ENCODE data around the gene ALG12. TPM values are rescaled to one million over a fixed set of nuclear protein-coding genes. Genes with fewer than 3 reads are reported as not detected.

ALG12 gene
- total RNA-seq, 1 donor from 2014 or later = 25.9 TPM

DNA sequence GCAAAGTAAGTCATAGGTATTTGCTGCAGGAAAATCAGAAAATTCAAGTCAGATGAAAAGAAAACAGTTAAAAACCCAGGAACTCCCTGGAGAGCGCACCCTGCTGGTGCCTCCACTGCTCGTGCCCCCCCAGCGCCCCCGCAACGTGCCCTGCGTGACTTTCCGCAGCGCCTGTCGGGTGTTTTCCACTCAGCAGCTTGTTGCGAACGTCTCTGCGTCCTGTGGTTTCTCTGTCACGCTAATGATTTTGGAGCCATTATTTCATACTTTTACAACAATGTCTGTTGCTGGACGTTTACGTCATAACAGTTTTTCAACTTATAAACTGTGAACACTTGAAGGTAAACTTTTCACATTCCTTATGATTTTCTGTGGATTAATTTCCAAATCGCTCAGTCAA, 5.2 kb upstream of the ALG12 start:
- no peaks in the 10 kb centered on the region for H3K9me3 ChIP-seq
- peaks cover 11% of the 10 kb centered on the region for H3K4me1 ChIP-seq
- ATAC-seq (no peak), DNase-seq (no peak)
- no peak for TF ChIP-seq CTCF (IDR thresholded peaks at IDR 0.05)
- H3K27me3 ChIP-seq (ENCODE audit: low read depth) = no peaks in the 10 kb centered on the region
- no peak overlapping the region for H3K4me3 ChIP-seq
- H3K36me3 ChIP-seq = peaks cover 26% of the 10 kb centered on the region
- intact Hi-C loops (cut with DNase I) = loop anchor here (10.0 kb wide), 1 partner anchor 111 kb away; no protein-coding TSS in a partner anchor
- no peak overlapping the region for H3K27ac ChIP-seq

DNA sequence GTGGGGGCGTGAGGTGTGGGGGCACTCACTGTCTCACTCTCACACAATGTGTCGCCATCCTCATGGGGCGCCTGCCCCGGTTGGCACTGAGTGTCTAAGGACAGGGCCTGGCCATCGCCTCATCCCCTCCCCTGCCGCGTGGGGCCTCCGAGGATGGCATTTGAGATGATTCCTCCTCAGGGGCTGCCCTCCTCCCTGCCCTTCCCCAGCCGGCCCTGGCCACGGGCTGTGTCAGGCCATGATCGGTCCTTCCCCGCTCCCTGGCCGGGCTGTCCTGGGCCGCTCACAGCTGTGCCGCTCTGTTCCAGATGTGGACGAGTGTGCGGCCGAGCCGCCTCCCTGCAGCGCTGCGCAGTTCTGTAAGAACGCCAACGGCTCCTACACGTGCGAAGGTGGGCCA, 4.7 kb upstream of the ALG12 start:
- peaks cover 26% of the 10 kb centered on the region for H3K36me3 ChIP-seq
- H3K27ac ChIP-seq = no peak overlapping the region
- ATAC-seq (no peak), DNase-seq (peak; percentile 43)
- H3K27me3 ChIP-seq (ENCODE audit: low read depth) = no peaks in the 10 kb centered on the region
- TF ChIP-seq CTCF (IDR thresholded peaks at IDR 0.05) = no peak
- no peak overlapping the region for H3K4me3 ChIP-seq
- no peaks in the 10 kb centered on the region for H3K9me3 ChIP-seq
- intact Hi-C loops (cut with DNase I) = loop anchor here (10.0 kb wide), 1 partner anchor 112 kb away; no protein-coding TSS in a partner anchor
- H3K4me1 ChIP-seq = peaks cover 11% of the 10 kb centered on the region

DNA sequence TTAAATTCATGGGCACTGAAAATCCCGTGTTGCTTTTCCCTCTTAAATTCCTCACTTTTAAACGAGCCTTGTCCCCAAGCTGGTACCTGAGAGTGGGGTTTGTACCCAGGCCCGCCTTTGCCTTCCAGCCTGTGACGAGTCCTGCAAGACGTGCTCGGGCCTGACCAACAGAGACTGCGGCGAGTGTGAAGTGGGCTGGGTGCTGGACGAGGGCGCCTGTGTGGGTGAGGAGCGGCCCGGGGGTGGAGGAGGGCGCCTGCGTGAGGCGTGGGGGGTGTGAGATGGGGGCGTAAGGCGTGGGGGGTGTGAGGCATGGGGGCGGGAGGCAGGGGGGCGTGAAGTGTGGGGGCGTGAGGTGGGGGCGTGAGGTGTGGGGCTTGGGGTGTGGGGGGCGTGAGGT, 4.2 kb upstream of the ALG12 start:
- Histone ChIP-seq H3K27ac (no peak overlapping the region), H3K27me3 (ENCODE audit: low read depth) (no peaks in the 10 kb centered on the region), H3K4me1 (peaks cover 13% of the 10 kb centered on the region), H3K9me3 (no peaks in the 10 kb centered on the region), H3K4me3 (no peak overlapping the region), H3K36me3 (peaks cover 26% of the 10 kb centered on the region)
- intact Hi-C loops (cut with DNase I) = loop anchor here (10.0 kb wide), 1 partner anchor 112 kb away; no protein-coding TSS in a partner anchor
- no peak for TF ChIP-seq CTCF (IDR thresholded peaks at IDR 0.05)
- ATAC-seq (no peak), DNase-seq (peak; percentile 43)

DNA sequence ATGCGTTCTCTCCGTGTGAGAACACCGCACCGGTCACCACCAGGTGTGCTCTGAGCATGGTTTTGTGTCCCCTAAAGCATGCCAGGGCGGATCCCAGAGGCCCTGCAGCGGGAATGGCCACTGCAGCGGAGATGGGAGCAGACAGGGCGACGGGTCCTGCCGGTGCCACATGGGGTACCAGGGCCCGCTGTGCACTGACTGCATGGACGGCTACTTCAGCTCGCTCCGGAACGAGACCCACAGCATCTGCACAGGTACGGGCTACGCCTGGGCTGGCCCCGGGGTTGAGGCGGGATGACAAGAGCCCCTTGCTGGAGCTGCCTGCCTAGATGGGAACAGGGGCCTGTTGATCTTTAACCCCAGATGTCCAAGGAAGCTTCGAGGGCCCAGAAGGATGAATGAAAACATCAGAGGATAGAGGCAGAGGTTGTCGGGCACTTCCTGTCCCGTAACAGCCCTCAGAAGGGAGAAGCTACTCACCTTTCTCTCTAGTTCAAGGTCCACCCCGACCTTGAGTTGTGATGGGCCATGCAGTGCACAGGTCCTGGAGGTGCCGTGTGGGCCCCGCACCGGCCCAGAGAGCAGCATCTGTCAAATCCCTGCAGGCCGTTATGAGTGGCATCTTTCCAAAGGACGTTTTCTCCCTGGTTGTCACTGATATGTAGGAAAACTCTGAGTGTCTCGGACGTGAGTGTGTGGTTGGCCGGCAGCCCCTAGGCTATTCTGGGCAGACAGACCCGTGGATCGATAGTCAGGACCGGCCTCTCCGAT, 3.5 kb upstream of the ALG12 start:
- intact Hi-C loops (cut with DNase I) = loop anchor here (10.0 kb wide), 1 partner anchor 113 kb away; no protein-coding TSS in a partner anchor
- DNase-seq (peak; percentile 41), ATAC-seq (no peak)
- H3K36me3 ChIP-seq = peaks cover 26% of the 10 kb centered on the region
- H3K9me3 ChIP-seq = no peaks in the 10 kb centered on the region
- TF ChIP-seq CTCF (IDR thresholded peaks at IDR 0.05) = no peak
- H3K27ac ChIP-seq = no peak overlapping the region
- H3K27me3 ChIP-seq (ENCODE audit: low read depth) = no peaks in the 10 kb centered on the region
- H3K4me3 ChIP-seq = no peak overlapping the region
- peaks cover 21% of the 10 kb centered on the region for H3K4me1 ChIP-seq

DNA sequence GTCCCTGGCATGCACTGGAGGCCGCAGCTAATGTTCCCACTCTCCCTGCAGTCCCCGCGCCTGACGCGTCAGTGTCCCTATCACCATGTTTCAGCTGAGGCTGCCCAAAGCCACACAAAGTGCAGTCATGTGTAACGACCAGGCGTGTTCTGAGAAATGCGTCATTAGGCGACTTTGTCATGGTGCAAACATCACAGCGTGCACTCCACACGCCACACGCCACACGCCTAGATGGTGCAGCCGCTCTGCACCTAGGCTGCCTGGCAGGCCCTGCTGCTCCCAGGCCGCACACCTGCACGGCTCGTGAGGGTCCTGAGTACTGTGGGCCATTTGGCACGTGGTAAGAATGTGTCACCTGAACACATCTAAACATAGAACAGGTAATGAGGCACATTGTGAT, 2.6 kb upstream of the ALG12 start:
- H3K36me3 ChIP-seq = peaks cover 26% of the 10 kb centered on the region
- DNase-seq = peak; percentile 46

More for the DNA sequence above, 2.6 kb upstream of the ALG12 start:
- H3K4me3 ChIP-seq = no peak overlapping the region
- peaks cover 23% of the 10 kb centered on the region for H3K4me1 ChIP-seq
- intact Hi-C loops (cut with DNase I) = loop anchor here (10.0 kb wide), 1 partner anchor 114 kb away; no protein-coding TSS in a partner anchor
- H3K27ac ChIP-seq = no peak overlapping the region
- no peaks in the 10 kb centered on the region for H3K9me3 ChIP-seq
- TF ChIP-seq CTCF (IDR thresholded peaks at IDR 0.05) = no peak
- ATAC-seq = no peak
- no peaks in the 10 kb centered on the region for H3K27me3 ChIP-seq (ENCODE audit: low read depth)

Measured in lower lobe of right lung (tissue), 2 donors.